HepG2 (cell line): Measurements from ENCODE around the gene AFF4. TPM values are rescaled to one million over a fixed set of nuclear protein-coding genes. Genes with fewer than 3 reads are reported as not detected.
"Not testable (repeated sequence)": the region's sequence is repeated elsewhere in the genome, so short reads cannot be mapped to it uniquely, and the experiment has no call there.

ENCODE experiments used
- ATAC-seq: fragments of 200-7000 bp; cut with Tn5 transposase; 3 replicates; pipeline ENCODE4 v1.9.1; 2020; ENCODE audit warnings: mild to moderate bottlenecking, moderate library complexity
- BruUV-seq: library from RNA; stranded (reverse); fragments of 400-500 nt; replicated peaks from 2 replicates; lab custom pipeline; 2021; lab: Mats Ljungman, UMichigan
- CTCF ChIA-PET: fragments of 300-600 bp; formaldehyde crosslinking; extraction: SDS; loops from one replicate; lab custom pipeline; 2021; ENCODE audit warnings: low total read pairs, inconsistent platforms, low intra/inter-chr PET ratio; lab: Yijun Ruan, JAX
- POLR2A ChIA-PET: fragments of 350-600 bp; sonication (Branson Sonifier 250); formaldehyde crosslinking; loops from one replicate; lab custom pipeline; 2020; ENCODE audit warnings: antibody characterized with exemption, inconsistent platforms; lab: Yijun Ruan, JAX
- DNase-seq: peaks from one replicate; pipeline ENCODE4 v3.0.0-alpha.2; 2015; ENCODE audit warnings: low spot score
- FAIRE-seq: peaks from 3 replicates; lab custom pipeline; 2011; peaks lifted over from hg19 to GRCh38; lab: Jason Lieb, UNC
- H2AFZ ChIP-seq: one replicate; pipeline ENCODE4 v1.6.1; 2011; ENCODE audit warnings: low read length, inconsistent platforms
- H3K27ac ChIP-seq: fragments of 300-600 bp; 3 replicates; pipeline ENCODE4 v1.8.0; 2011; ENCODE audit warnings: mixed run types, mild to moderate bottlenecking, mixed read lengths, low read length, inconsistent platforms; ENCODE audit not compliant: insufficient read depth; ENCODE audit errors: extremely low read length
- H3K27me3 ChIP-seq, 2 experiments: fragments of 200-600 bp in 1 of 2; 2 replicates in 1 of 2; 3 replicates in 1 of 2; pipeline versions ENCODE4 v1.6.0 to v1.8.0; 2011; ENCODE audit warnings: low read length in 2 of 2, mild to moderate bottlenecking in 2 of 2, moderate library complexity in 2 of 2, inconsistent platforms in 1 of 2; ENCODE audit not compliant: insufficient read depth in 2 of 2, control insufficient read depth in 1 of 2
- H3K36me3 ChIP-seq, 2 experiments: fragments of 200-600 bp in 1 of 2; replicated peaks in 1 of 2; 2 replicates in 1 of 2; 3 replicates in 1 of 2; pipeline versions ENCODE4 v1.5.1 to v1.8.0; 2011; ENCODE audit warnings: low read length in 2 of 2, inconsistent platforms in 1 of 2; ENCODE audit not compliant: insufficient read depth in 2 of 2, control insufficient read depth in 1 of 2
- H3K4me1 ChIP-seq: 2 replicates; pipeline ENCODE4 v1.5.1; 2012; ENCODE audit warnings: low read length, inconsistent platforms; ENCODE audit not compliant: insufficient read depth
- H3K4me2 ChIP-seq: 2 replicates; pipeline ENCODE4 v1.6.0; 2011; ENCODE audit warnings: low read depth, low read length, inconsistent platforms
- H3K4me3 ChIP-seq, 3 experiments: fragments of 200-600 bp in 1 of 3; sonication (generic), shearing (Covaris generic) in 1 of 3; replicated peaks in 1 of 3; 2 replicates each; pipeline ENCODE4 v1.5.1; 2011 to 2016; ENCODE audit warnings: low read length in 3 of 3, inconsistent platforms in 2 of 3, low read depth in 2 of 3, mild to moderate bottlenecking in 2 of 3, control low read depth in 1 of 3, mixed read lengths in 1 of 3; ENCODE audit not compliant: insufficient read depth in 1 of 3
- H3K79me2 ChIP-seq: one replicate; pipeline ENCODE4 v1.6.1; 2011; ENCODE audit warnings: low read length, inconsistent platforms; ENCODE audit not compliant: insufficient read depth
- H3K9ac ChIP-seq: 2 replicates; pipeline ENCODE4 v1.6.0; 2011; ENCODE audit warnings: mild to moderate bottlenecking, low read depth, low read length, inconsistent platforms; ENCODE audit not compliant: insufficient read depth
- H3K9me3 ChIP-seq: 2 replicates; pipeline ENCODE4 v1.5.1; 2012; ENCODE audit warnings: mild to moderate bottlenecking, low read length
- H4K20me1 ChIP-seq: 2 replicates; pipeline ENCODE4 v1.6.0; 2011; ENCODE audit warnings: inconsistent platforms, mild to moderate bottlenecking, low read length, moderate library complexity; ENCODE audit not compliant: insufficient read depth
- POGZ ChIP-seq: sonication (generic); formaldehyde crosslinking; IDR thresholded peaks from 2 replicates; pipeline ENCODE4 v1.4.0; 2020; ENCODE audit warnings: mild to moderate bottlenecking, missing genetic modification reagents
- ZMYM3 ChIP-seq: sonication (generic); formaldehyde crosslinking; IDR thresholded peaks from 2 replicates; pipeline ENCODE4 v1.5.1; 2020; ENCODE audit warnings: mild to moderate bottlenecking, missing genetic modification reagents
- ZMYM4 ChIP-seq: sonication (generic); formaldehyde crosslinking; IDR thresholded peaks from 2 replicates; pipeline ENCODE4 v1.8.1; 2023; ENCODE audit warnings: mild to moderate bottlenecking, missing genetic modification reagents
- ZNF460 ChIP-seq: sonication (generic); formaldehyde crosslinking; IDR thresholded peaks from 2 replicates; pipeline ENCODE4 v1.5.1; 2020; ENCODE audit warnings: missing genetic modification reagents, mild to moderate bottlenecking, borderline replicate concordance
- ZNF770 ChIP-seq: sonication (generic); formaldehyde crosslinking; IDR thresholded peaks from 2 replicates; pipeline ENCODE4 v1.5.0; 2020; ENCODE audit warnings: mild to moderate bottlenecking, missing genetic modification reagents
- WGBS: methylation state at CpG from one replicate; pipeline ENCODE4 v1.1.6; 2017; ENCODE audit warnings: low lambda C conversion rate; 5-methylcytosine and 5-hydroxymethylcytosine counted together
- in situ Hi-C: cut with HindIII; loops from 2 replicates; pipeline ENCODE4 v1.10.0; 2017; ENCODE audit warnings: low pct_unique_long_range_greater_than_20kb; ENCODE audit not compliant: extremely low pct_ligation_motif_present
- intact Hi-C: fragments of 100-400 bp; cut with micrococcal nuclease; formaldehyde crosslinking; loops from one replicate; pipeline ENCODE4 v1.10.0; 2022; ENCODE audit not compliant: unreplicated experiment
- polyA plus RNA-seq, 8 experiments: library from polyadenylated mRNA; depleted of rRNA in 3 of 8; stranded (reverse) in 7 of 8; unstranded in 1 of 8; fragments of >200 nt; fragmentation: Illumina TruSeq in 4 of 8; extraction: Trizol in 4 of 8; gene quantifications; 2 replicates each; pipeline versions ENCODE4 v1.2.1 to v1.2.3, GENCODE V29; 2011 to 2016; ENCODE audit warnings: low read depth in 4 of 8, missing spikeins in 1 of 8, mixed read lengths in 1 of 8; ENCODE audit not compliant: insufficient read depth in 1 of 8
- total RNA-seq, 5 experiments: library from RNA; depleted of rRNA; stranded (reverse); fragments of >200 nt; fragmentation: Illumina TruSeq; extraction: Trizol; gene quantifications; 2 replicates each; pipeline ENCODE4 v1.2.3, GENCODE V29; 2016; ENCODE audit warnings: low read depth in 1 of 5

Gene AFF4
- total and polyA plus RNA-seq, 2 of the 13 experiments (the other 11 are each of a cell fraction or from before 2014, with no cell fraction given) = 22.1 to 25.5 TPM

GRCh38 chr5:132945315-132945714 is 18.1 kb downstream of the AFF4 start:
- ATAC-seq, in situ Hi-C loops, POLR2A ChIA-PET, H3K4me3 ChIP-seq, intact Hi-C loops, BruUV-seq, H3K27me3 ChIP-seq, CTCF ChIA-PET, H3K27ac ChIP-seq, FAIRE-seq, H3K36me3 ChIP-seq, H3K9me3 ChIP-seq, H3K4me2 ChIP-seq, H3K9ac ChIP-seq, DNase-seq, H2AFZ ChIP-seq: not testable (repeated sequence)
- H4K20me1 ChIP-seq = peaks cover 56% of the 10 kb centered on the region
- H3K4me1 ChIP-seq = peaks cover 47% of the 10 kb centered on the region
- TF ChIP-seq ZNF460 = peak; percentile 52; the same call in 1 of the 2 replicates
- peak; percentile 61 for TF ChIP-seq ZMYM3 (CRISPR knock-in tag)
- TF ChIP-seq POGZ (CRISPR knock-in tag) = 0 out of 2 replicates have a peak, but pooled peaks have one; percentile 19
- 0 out of 2 replicates have a peak, but pooled peaks have one; percentile 21 for TF ChIP-seq ZMYM4 (CRISPR knock-in tag)
- peak; percentile 88 for TF ChIP-seq ZNF770 (CRISPR knock-in tag)
- peaks cover 91% of the 10 kb centered on the region for H3K79me2 ChIP-seq
- 93% methylated on average over 4 of the region's 4 CpGs for WGBS
